ENCODE measurements around the gene AUH. TPM values are rescaled to one million over a fixed set of nuclear protein-coding genes. Genes with fewer than 3 reads are reported as not detected.

The AUH gene
- total RNA-seq, 1 experiment from 2014 or later: 14.1 TPM

DNA sequence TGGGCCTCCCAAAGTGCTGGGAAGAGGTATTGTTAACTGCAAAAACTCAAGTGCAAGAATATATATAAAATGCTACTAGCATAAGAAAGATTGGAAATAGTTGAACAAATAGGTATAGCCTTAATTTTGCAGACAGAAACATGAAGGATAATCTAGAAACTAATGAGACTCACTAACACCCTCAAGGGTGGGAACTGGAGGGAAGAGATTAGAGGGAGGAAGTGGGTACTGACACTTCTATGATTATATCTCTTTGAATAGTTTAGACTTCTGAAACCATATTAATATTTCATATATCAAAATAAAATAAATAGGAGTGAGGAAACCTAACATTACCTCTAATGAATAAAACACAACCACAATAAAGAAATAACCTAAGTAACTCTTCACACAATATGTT, 23.0 kb downstream of the AUH start:
- no peak for DNase-seq (ENCODE audit: low spot score)

DNA sequence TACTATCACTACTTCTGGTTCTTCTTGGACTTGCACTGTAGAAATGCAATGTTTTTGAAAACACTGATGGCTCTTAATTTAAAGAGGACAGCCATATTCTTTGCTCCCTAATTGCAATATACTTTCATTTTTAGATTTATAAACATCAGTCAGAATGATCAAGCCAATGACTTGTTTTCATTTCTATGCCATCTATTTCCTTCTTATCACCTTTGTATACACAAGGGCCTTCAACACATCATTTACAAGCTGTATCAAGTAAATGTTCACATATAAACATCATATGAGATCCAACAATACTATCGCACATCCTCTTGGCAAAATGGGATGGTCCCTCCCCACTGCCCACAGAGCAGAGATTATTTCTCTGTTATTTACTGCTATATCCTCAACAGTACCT, 24.9 kb downstream of the AUH start:
- no peak for DNase-seq (ENCODE audit: low spot score)

DNA sequence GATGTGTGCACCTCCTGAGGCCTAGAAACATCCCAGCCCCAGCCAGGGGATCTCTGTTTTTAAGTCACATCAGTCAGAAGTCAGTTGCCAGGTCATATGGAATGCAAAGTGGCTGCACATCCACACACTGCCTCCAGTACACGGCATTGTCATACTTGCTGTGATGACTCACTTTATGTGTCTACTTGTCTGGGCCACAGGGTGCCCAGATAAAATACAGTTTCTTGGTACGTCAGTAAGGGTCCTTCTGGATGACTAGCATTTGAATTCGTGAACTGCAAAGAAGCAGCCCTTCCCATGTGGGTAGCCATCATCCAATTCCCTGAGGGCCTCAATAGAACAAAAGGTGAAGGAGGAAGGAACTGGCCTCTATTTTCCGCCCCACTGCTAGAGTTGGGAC, 27.7 kb downstream of the AUH start:
- DNase-seq (ENCODE audit: low spot score): no peak

DNA sequence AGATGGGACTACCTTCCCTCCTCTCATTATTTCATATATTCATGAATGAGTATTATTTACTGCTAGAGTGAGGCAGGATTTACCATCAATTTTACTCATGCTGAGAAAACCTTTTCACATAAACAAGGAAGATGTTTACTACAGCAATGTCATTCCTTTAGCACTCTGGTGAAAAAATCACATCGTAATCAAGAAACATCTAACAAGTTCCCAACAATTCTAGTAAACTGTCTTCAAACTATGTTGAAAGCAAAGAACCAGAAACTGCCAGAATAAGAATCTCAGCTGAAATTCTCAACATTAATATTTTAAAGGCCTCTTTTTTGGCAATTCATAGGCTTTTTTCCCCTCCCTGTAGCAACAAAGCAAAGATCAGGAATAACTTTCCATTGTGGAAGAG, 28.2 kb downstream of the AUH start:
- DNase-seq (ENCODE audit: low spot score): no peak

DNA sequence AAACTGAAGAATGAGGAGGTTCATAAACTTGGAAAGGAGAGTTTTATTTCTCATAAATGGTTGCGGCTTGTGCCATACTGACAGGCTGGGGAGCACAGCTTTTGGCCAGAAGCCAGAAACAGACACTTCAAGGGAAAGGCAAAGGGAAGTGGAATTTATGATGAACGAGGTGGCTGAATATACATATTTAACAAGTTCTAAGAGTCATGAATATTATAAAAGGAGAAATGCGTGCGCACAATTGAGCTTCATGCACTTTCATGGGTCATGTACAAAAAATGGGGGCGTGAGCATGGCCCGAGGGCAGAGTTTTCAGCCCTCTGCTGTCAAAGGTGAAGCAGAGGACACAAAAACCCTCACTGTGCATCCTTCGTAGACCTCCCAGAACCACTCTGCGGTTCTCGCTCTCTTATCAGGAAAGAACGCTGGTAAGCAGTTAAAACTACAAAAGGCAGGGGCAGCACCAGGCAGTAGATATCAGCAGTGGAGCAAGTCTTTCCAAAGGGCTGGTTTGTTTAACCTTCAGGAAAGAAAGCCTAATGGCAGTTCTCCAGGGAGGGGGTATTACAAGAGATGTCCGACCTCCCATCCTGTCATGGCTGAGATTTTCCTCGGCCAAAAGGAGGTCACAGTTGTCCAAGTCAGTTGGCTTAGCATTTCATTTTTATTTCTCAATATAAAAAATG, 29.0 kb downstream of the AUH start:
- no peak for DNase-seq (ENCODE audit: low spot score)

DNA sequence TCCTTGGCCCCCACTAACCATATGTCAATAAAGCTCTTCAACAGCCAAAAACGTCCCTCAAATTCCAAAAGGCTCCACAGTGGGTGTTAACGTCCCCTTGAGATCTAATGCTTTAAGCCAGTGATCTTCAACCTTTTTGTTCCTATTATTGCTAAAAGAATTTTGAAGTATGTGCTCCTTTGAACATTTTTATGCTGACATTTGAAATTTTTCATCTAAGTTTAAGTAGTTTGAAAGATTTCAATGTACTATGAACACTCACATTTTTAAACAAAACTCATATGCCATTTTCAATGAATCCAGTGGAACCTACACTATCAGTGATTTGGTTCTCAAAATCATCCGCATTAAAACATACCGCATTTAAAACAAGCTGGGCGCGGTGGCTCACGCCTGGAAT, 29.9 kb downstream of the AUH start:
- DNase-seq (ENCODE audit: low spot score): no peak

DNA sequence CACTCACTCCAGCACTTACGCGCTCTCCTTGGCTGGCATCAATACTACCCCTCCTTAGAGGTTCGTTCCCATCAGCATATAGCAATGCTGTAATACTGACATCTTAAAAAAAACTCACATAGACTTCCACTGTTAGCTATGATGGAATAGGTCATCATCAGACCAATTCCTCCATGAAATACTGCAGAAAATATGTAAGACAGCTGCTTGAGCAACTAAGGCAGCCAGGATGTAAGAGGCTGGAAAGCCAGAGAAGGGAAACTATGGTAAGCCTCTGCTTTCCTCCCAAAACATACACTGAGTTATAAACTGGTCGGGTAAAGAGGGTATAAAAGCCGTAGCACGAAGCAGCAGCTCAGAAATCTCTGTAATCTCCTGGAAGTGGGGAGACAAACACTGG, 33.5 kb downstream of the AUH start:
- DNase-seq (ENCODE audit: low spot score): no peak

DNA sequence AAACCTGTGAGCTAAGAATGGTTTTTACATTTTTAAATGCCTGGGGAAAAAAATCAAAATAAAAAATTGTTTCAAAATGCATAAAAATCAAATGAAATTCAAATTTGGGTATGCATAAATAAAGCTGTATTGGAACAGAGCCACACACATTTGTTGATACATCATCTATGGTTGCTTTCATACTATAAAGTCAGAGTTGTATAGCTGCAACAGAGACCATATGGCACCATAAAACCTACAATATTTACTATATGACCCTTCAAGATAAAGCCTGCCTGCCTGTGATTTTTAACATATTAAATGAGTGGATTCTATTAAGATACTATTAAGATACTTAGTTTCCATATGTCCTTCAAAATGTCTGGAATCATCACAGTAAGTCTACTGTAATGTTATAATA, 40.0 kb downstream of the AUH start:
- DNase-seq (ENCODE audit: low spot score): no peak

DNA sequence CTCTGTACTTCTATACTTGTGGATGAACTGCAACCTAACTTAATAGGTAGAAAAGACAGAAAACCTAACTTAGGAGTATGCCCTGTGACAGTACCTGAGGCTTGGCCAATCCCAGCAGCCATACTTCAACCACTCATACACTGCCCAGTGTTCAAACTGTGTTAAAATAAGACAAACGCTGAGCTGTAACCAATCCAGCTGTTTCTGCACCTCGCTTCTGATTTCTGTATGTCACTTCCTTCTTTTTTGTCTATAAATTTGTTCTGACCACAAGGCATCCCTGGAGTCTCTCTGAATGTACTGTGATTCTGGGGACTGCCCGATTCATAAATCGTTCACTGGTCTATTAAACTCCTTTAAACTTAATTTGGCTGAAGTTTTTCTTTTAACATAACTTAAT, 41.4 kb downstream of the AUH start:
- no peak for DNase-seq (ENCODE audit: low spot score)

DNA sequence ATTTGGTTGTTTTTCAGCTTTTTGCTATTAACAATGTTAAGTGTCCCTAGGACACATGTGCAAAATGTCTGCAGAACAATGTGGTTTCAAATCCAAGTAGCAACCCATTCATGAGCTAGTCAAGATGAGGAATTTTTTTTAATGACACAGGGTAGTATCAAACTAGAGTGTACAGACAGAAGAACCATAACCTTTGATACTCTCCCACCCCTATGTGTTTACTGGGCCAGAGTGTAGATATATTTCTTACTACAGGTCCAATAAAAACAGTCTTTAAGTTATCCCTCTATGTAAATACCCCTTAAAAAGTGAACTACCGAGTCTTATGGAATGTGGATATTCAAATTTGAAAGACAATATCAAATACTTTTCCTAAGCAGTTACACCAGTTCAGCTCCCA, 45.6 kb downstream of the AUH start:
- DNase-seq (ENCODE audit: low spot score): no peak

DNA sequence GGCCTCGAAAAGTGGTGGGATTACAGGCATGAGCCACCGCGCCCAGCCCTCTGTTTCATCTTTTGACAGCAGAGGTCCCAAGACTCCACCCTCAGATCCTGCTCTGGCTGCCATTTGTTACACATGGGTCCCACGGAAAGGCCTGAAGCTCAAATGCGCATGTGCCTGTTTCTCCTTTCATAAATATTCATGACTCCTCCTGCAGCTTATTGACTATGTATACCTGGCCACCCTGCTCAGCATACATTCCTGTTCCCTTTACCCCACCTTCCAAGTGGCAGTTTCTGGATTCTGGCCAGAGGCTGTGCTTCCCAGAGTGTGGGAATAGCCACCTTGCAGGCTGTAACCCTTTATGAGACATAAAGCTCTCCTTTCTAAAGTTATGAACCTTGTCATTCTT, 46.5 kb downstream of the AUH start:
- DNase-seq (ENCODE audit: low spot score): no peak

DNA sequence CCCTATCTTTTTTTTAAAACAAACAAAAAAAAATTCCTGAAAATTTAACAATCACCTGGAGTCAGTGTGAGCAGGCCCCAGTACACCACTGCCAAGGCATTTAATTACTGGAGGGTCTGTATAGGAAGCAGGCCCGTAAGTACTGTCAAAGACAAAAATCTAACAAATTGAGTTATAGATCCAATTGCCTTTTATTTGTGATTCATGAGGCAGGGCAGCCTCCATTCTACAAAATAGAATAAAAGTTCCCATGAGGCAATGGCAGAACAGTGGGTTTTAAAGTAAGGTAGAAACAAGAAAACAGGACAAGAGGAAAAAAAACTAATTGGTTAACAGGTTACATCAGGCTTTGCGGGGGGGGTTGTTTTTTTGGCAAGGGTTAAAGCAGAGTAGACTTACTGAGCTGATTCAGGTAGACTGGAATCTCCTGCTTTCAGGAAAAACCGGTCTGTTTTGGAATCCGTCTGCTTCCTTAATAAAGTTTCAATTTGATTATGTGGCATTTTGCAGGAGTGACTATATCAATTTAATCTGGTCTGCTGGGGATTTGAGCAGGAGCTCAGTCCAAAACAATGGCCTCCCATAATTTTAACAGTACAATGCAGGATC, 48.9 kb downstream of the AUH start:
- no peak for DNase-seq (ENCODE audit: low spot score)

DNA sequence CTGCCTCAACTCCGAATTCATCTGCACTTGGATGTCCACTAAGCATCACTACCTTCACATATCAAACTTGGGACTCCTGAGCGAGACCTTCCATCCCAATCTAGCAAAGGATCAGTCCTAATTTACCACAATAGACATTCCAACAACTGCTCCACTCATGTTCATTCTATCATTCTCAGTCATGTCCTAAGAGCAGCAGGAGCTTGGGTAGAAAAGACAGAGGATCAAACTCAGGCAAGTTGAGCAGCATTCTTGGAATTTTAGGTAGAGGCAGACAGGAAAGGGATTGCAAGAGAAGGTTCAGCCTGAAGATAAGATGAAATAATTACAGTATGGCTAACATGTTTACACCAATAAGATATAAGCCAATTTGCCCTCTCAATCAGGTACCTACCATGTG, 51.7 kb downstream of the AUH start:
- no peak for DNase-seq (ENCODE audit: low spot score)

DNA sequence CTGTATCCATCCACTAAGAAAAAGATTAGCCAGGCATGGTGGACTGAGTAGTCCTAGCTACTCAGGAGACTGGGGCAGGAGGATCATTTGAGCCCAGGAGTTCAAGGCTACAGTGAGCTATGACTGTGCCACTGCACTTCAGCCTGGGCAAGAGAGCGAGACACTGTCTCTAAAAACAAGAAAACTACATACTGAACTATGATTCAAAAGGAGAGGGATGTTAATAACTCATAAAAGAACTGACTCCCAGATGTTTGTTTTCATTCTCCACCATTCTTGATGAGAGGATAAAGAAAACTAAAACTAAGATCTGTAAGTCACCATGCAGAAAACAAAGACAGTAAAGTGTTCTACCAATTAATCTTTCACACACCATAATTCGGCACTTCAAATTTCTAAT, 53.5 kb downstream of the AUH start:
- no peak for DNase-seq (ENCODE audit: low spot score)

DNA sequence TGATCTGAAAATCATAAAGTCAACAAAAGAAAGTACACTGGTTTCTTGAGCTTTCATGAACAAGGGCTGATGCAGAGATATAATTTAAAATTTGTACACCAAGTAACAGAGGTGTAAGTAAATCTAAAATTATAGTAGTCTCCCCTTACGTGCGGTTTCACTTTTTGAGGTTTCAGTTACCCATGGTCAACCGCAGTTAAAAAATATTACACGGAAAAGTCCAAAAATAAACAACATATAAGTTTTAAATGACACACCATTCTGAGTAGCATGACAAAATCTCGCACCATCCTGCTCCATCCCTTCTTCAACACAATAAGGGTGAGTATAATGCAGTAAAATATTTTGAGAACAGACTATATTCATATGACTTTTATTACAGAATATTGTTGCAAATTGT, 54.4 kb downstream of the AUH start:
- no peak for DNase-seq (ENCODE audit: low spot score)

DNA sequence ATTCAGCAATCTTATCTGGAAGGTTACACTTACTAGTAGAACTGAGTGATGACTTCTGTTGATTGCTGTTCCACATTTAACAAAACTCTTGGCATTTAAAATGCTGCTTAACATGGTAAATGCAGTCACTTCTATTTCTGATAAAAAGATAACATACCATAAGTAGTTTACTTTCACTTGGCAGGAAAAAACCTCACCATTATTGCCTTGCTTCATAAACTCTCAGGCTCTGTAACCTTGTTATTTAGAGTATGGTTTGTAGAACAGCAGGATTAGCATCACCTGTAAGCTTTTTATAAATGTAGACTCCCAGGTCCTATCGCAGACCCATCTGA, 55.5 kb downstream of the AUH start:
- no peak for DNase-seq (ENCODE audit: low spot score)

DNA sequence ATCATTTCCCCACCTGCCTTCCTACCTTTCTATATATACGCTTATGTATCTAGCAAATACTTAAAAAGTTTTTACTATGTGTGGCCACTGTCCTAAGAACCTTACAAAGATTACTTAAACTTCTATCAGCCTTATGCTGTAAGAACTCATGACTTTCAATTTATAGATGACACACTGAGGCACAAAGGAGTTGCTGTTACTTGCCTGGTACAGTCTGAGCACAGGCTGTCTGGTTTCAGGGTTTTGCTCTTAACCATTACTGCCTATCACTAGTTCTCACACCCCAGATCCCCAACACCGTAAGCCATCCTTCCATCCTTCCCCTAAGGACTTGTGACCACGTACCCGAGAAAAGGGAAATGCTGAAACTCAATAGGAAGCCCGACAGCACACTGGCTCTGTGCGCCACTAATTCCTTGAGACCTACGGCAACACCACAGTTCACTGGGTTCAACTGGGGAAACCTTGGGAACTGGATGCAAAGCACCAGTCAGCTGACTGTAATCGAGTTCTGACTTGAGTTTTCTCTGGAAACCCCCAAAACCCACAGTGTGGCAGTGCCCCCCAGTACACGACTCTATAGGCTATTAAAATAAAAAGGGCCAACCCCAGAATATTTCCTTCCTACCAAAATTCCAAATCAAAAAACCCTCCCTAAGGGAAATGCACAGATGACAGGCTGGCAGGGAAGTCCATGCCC, 56.0 kb downstream of the AUH start:
- DNase-seq (ENCODE audit: low spot score): no peak

DNA sequence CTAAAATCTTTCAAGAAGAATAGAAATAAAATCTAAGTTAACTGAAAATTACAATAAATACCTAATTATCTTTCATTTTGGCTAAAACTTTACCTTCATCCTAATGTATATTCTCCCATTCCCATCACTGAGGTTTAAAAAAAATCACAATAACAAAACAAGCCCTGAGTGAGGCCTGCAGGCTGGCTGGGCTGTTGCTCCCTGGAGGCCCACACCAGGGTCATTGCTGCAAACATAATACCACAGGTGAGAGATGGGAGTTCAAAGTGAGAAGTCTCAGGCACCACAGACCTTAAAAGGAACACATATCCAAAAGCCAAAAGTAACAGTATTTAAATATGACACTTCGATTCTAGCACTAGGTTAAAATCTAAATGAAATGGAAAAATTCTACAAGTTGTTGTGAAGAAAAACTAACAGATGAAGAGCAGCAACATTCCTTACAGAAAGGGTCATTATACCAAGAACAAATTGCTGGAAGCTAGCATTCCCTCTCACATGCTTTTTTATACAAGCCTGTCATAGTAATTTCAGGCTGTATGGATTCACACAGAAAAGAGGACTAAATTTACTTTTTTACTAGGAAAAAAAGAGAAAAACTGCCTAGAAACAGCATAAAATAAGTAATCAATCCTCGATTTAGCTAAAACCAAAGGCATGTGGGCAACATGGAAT, 57.8 kb downstream of the AUH start:
- DNase-seq (ENCODE audit: low spot score): no peak

DNA sequence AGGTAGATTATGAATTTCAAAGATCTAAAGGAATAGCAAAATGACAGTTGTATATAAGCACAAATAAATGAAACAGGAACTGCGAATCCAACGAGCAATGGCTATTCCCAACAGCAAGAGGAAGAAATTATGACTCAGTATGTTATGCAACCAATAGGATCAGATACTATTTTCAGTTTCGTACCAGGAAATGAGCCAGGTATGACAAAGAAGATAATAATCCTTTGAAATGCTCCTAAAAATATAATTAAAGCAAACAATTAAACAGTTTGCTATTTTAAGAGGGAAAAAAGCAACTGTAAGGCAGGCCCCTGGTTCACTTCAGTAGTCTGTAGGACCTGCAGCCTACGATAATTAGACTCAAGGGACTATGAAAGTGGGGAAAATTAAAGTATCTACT, 58.9 kb downstream of the AUH start:
- DNase-seq (ENCODE audit: low spot score): peak; percentile 95

DNA sequence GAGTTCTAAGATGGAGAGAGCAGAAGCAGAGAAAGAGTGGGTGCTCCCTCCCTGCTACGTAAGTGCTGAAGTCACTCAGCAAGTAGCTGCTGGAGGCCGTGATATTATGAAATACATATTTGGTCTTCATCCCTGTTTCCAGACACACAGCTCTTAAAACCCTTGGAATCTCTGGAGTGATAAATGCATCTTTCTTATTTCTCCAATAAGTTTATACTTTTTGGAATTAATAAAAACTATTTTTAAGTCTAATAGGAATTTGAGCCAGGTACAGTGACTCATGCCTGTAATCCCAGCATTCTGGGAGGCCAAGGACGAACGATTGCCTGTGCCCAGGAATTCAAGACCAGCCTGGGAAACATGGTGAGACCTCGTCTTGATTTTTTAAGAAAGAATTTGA, 60.6 kb downstream of the AUH start:
- peak; percentile 14 for DNase-seq (ENCODE audit: low spot score)

DNA sequence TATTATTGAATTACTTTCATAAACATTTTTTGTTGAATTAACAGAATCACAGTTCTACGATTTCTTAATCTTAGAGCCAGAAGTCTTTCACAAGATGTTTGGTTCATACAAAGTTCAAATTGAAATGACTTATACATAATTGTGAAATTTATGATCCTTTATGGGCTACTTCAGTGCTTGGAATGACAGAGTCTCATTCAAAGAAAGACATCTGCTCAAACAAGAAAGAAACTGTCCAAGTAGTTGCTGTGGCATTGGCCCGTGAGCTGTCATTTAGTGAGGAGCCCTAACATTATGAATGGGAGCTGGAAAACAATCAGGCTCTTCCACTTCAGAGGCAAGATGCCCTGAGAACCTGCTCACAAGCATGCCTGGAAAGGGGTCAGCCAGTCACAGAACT, 63.4 kb downstream of the AUH start:
- no peak for DNase-seq (ENCODE audit: low spot score)

DNA sequence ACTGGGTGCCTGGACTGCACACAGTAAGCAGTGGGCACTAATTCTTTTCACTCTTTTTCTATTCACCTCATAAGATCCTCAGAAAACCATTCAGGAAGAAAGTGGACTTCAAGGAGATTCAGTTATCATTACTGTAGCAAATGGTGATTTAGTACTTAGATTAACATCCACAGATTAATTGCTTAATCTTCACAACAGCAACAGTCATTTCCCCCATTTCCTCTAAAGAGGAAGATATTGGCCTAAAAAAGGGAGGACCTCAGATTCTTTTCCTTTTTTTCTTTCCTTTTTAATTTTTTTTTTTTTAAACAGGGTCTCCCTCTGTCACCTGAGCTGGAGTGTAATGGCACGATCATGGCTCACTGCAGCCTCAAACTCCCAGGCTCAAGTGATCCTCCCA, 64.4 kb downstream of the AUH start:
- no peak for DNase-seq (ENCODE audit: low spot score)

DNA sequence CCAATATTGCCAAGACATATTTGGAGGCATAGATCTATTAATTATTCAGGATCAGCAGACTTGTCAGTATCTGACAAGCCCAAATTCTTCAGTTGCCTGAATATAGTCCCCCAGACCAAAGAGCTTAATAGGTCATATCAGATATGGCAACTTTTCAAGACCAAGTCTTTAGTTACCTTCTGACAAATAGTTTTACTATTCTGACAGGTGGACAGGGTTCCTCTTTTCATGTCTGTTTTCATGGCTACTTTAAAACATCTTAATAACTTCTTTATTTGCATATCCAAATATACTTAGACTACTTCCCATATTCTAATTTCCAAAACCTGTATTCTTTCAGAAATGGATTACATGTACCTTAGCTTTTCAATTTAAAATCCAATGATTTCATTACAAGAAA, 65.4 kb downstream of the AUH start:
- no peak for DNase-seq (ENCODE audit: low spot score)

Data from A172 (cell line).